GM23248 (cell line): Measurements from ENCODE around the gene SCAPER. TPM values are rescaled to one million over a fixed set of nuclear protein-coding genes. Genes with fewer than 3 reads are reported as not detected.

Experiments
- DNase-seq: peaks from one replicate; pipeline ENCODE4 v3.0.0-alpha.2; 2015
- H2AFZ ChIP-seq: fragments of 200-600 bp; sonication (generic); 2 replicates; pipeline ENCODE4 v1.6.1; 2016; ENCODE audit warnings: antibody characterized with exemption
- H3F3A ChIP-seq: fragments of 200-600 bp; sonication (generic); 2 replicates; pipeline ENCODE4 v1.6.1; 2016; ENCODE audit warnings: mild to moderate bottlenecking, antibody characterized with exemption, mixed run types; ENCODE audit not compliant: insufficient read depth
- H3K27ac ChIP-seq: fragments of 200-600 bp; sonication (generic); 2 replicates; pipeline ENCODE4 v1.5.1; 2016; ENCODE audit warnings: mild to moderate bottlenecking
- H3K27me3 ChIP-seq: fragments of 200-600 bp; sonication (generic); replicated peaks from 2 replicates; pipeline ENCODE4 v1.6.1; 2016; ENCODE audit warnings: mild to moderate bottlenecking; ENCODE audit not compliant: insufficient read depth
- H3K36me3 ChIP-seq: fragments of 200-600 bp; sonication (generic); 2 replicates; pipeline ENCODE4 v1.6.1; 2016; ENCODE audit warnings: low read depth, mild to moderate bottlenecking
- H3K4me1 ChIP-seq: fragments of 200-600 bp; sonication (generic); 2 replicates; pipeline ENCODE4 v1.6.1; 2016; ENCODE audit warnings: mild to moderate bottlenecking; ENCODE audit not compliant: insufficient read depth
- H3K4me2 ChIP-seq: fragments of 200-600 bp; sonication (generic); one replicate; pipeline ENCODE4 v1.6.1; 2016; ENCODE audit warnings: mild to moderate bottlenecking; ENCODE audit not compliant: unreplicated experiment
- H3K4me3 ChIP-seq: fragments of 200-600 bp; sonication (generic); 2 replicates; pipeline ENCODE4 v1.5.1; 2016; ENCODE audit warnings: mild to moderate bottlenecking
- H3K79me2 ChIP-seq: fragments of 200-600 bp; sonication (generic); 2 replicates; pipeline ENCODE4 v1.6.1; 2016; ENCODE audit warnings: mild to moderate bottlenecking; ENCODE audit not compliant: insufficient read depth
- H3K9ac ChIP-seq: fragments of 200-600 bp; sonication (generic); 2 replicates; pipeline ENCODE4 v1.6.1; 2016; ENCODE audit warnings: mild to moderate bottlenecking
- H3K9me2 ChIP-seq: fragments of 200-600 bp; sonication (generic); 2 replicates; pipeline ENCODE4 v1.6.1; 2016; ENCODE audit warnings: mixed run types, mild to moderate bottlenecking, moderate library complexity; ENCODE audit not compliant: insufficient read depth
- H3K9me3 ChIP-seq: fragments of 200-600 bp; sonication (generic); one replicate; pipeline ENCODE4 v1.6.1; 2017; ENCODE audit warnings: low read depth
- H4K20me1 ChIP-seq: fragments of 200-600 bp; sonication (generic); 2 replicates; pipeline ENCODE4 v1.6.0; 2016; ENCODE audit not compliant: insufficient read depth
- EZH2 ChIP-seq: fragments of 200-600 bp; sonication (generic); IDR thresholded peaks from 2 replicates; pipeline ENCODE4 v1.6.1; 2018; ENCODE audit warnings: antibody characterized with exemption, mild to moderate bottlenecking; ENCODE audit not compliant: insufficient read depth, poor library complexity, severe bottlenecking
- EZH2phosphoT487 ChIP-seq: fragments of 200-600 bp; sonication (generic); IDR thresholded peaks from 2 replicates; pipeline ENCODE4 v1.6.1; 2018; ENCODE audit warnings: antibody characterized with exemption, moderate library complexity, mild to moderate bottlenecking, low read depth; ENCODE audit not compliant: insufficient read depth
- WGBS, 2 experiments: methylation state at CpG; one replicate each; pipeline ENCODE4 v1.1.6; 2015 to 2017; ENCODE audit warnings: low lambda C conversion rate in 2 of 2, low coverage in 1 of 2; ENCODE audit errors: missing lambda C conversion rate in 2 of 2; 5-methylcytosine and 5-hydroxymethylcytosine counted together
- in situ Hi-C: fragments of 300-500 bp; cut with MboI; formaldehyde crosslinking; loops from 2 replicates; pipeline ENCODE4 v1.15.0; 2020
- polyA plus RNA-seq: library from polyadenylated mRNA; unstranded; fragments of >200 nt; fragmentation: Nextera tagmentation; extraction: Ambion mirVana; gene quantifications from 2 replicates; pipeline ENCODE4 v1.2.1, GENCODE V29; 2016
- total RNA-seq: library from RNA; depleted of rRNA; stranded (reverse); fragments of >200 nt; shearing (Covaris generic); gene quantifications from 2 replicates; pipeline ENCODE4 v1.2.3, GENCODE V29; 2014

SCAPER gene
- total and polyA plus RNA-seq, 2 experiments from 2014 or later: 5.9 to 7.8 TPM

- no peaks in the 10 kb centered on the region for H4K20me1 ChIP-seq
- in situ Hi-C loops: no loop called here
- H3K4me1 ChIP-seq: no peaks in the 10 kb centered on the region
- H3K36me3 ChIP-seq: no peaks in the 10 kb centered on the region
- H3K9me3 ChIP-seq: no peaks in the 10 kb centered on the region
- H3K4me2 ChIP-seq: no peak overlapping the region
- no peak for DNase-seq
- H2AFZ ChIP-seq: no peak overlapping the region
- WGBS, 2 experiments: 51 to 57% methylated on average over 9 of the region's 9 CpGs
- no peaks in the 10 kb centered on the region for H3K79me2 ChIP-seq
- no peaks in the 10 kb centered on the region; the same call in 1 of the 2 replicates for H3F3A ChIP-seq
- no peaks in the 10 kb centered on the region for H3K9me2 ChIP-seq
- H3K9ac ChIP-seq: no peak overlapping the region
- TF ChIP-seq EZH2: no peak
- no peak for TF ChIP-seq EZH2phosphoT487
- H3K4me3 ChIP-seq: no peak overlapping the region
- H3K27ac ChIP-seq: no peak overlapping the region
- peaks cover 24% of the 10 kb centered on the region for H3K27me3 ChIP-seq
Observed at GRCh38 chr15:76333720-76334437, 571.3 kb downstream of the SCAPER start.

- DNase-seq: no peak
- H3K9me2 ChIP-seq: no peaks in the 10 kb centered on the region
- H4K20me1 ChIP-seq: no peaks in the 10 kb centered on the region
- in situ Hi-C loops: no loop called here
- no peak overlapping the region for H3K4me3 ChIP-seq
- no peaks in the 10 kb centered on the region for H3K9me3 ChIP-seq
- H3K4me2 ChIP-seq: no peak overlapping the region
- H3K79me2 ChIP-seq: no peaks in the 10 kb centered on the region
- peaks cover 19% of the 10 kb centered on the region for H3K27me3 ChIP-seq
- H3K9ac ChIP-seq: no peak overlapping the region
- no peaks in the 10 kb centered on the region; the same call in 1 of the 2 replicates for H3F3A ChIP-seq
- no peaks in the 10 kb centered on the region for H3K36me3 ChIP-seq
- TF ChIP-seq EZH2 (no peak), EZH2phosphoT487 (no peak)
- no peak overlapping the region for H3K27ac ChIP-seq
- 65% methylated on average over 1 of the region's 1 CpG for WGBS, 2 experiments
- no peaks in the 10 kb centered on the region for H3K4me1 ChIP-seq
- H2AFZ ChIP-seq: no peak overlapping the region
Observed at GRCh38 chr15:76333309-76333708, 571.8 kb downstream of the SCAPER start.

- Histone ChIP-seq H3K9ac (no peak overlapping the region), H4K20me1 (no peaks in the 10 kb centered on the region), H3K9me3 (no peaks in the 10 kb centered on the region), H3K27ac (no peak overlapping the region), H3K79me2 (no peaks in the 10 kb centered on the region), H3K4me1 (no peaks in the 10 kb centered on the region), H3K9me2 (no peaks in the 10 kb centered on the region), H2AFZ (no peak overlapping the region), H3K36me3 (no peaks in the 10 kb centered on the region), H3K4me3 (no peak overlapping the region), H3K4me2 (no peak overlapping the region), H3K27me3 (peaks cover 19% of the 10 kb centered on the region), H3F3A (no peaks in the 10 kb centered on the region; the same call in 1 of the 2 replicates)
- in situ Hi-C loops: no loop called here
- 88% methylated on average over 1 of the region's 1 CpG; no CpG with 5 or more reads in 1 of the 2 experiments for WGBS, 2 experiments
- TF ChIP-seq EZH2phosphoT487 (no peak), EZH2 (no peak)
- DNase-seq: no peak
Observed at GRCh38 chr15:76332796-76333195, 572.3 kb downstream of the SCAPER start.

GRCh38 chr15:76330080-76330680, 575.0 kb downstream of the SCAPER start:
- Histone ChIP-seq H3K9me3 (no peaks in the 10 kb centered on the region), H3K4me1 (no peaks in the 10 kb centered on the region), H3K9me2 (no peaks in the 10 kb centered on the region), H3K36me3 (no peaks in the 10 kb centered on the region), H3K79me2 (no peaks in the 10 kb centered on the region), H3K4me2 (no peak overlapping the region), H2AFZ (no peak overlapping the region), H3K27me3 (0 out of 2 replicates have a peak, but pooled peaks cover 7% of the 10 kb centered on the region), H3F3A (no peaks in the 10 kb centered on the region), H4K20me1 (no peaks in the 10 kb centered on the region), H3K9ac (no peak overlapping the region), H3K27ac (no peak overlapping the region), H3K4me3 (no peak overlapping the region)
- 58 to 70% methylated on average over 7 of the region's 7 CpGs for WGBS, 2 experiments
- DNase-seq: peak; percentile 75
- TF ChIP-seq EZH2phosphoT487 (no peak), EZH2 (no peak)
- in situ Hi-C loops: no loop called here
